ENCODE results near the gene POMP. TPM values are rescaled to one million over a fixed set of nuclear protein-coding genes. Genes with fewer than 3 reads are reported as not detected.
A peak's percentile ranks its signal among the peaks of the same experiment; 100 is the strongest.

Gene POMP
- total RNA-seq, 1 experiment from 2014 or later, result 92.2 TPM

GRCh38 chr13:28658796-28659620 is at the start of gene POMP (continued):
- no peak for TF ChIP-seq JAZF1 (CRISPR knock-in tag; IDR thresholded peaks at IDR 0.05)
- TF ChIP-seq TEAD1 (CRISPR knock-in tag; IDR thresholded peaks at IDR 0.05), result peak; percentile 49
- no peak for TF ChIP-seq ZNF281 (CRISPR knock-in tag; IDR thresholded peaks at IDR 0.05)
- no peak for TF ChIP-seq ZBTB43 (CRISPR knock-in tag; IDR thresholded peaks at IDR 0.05)
- TF ChIP-seq FOXK1 (CRISPR knock-in tag; IDR thresholded peaks at IDR 0.05), result peak; percentile 86
- no peak for TF ChIP-seq CBFB (CRISPR knock-in tag; IDR thresholded peaks at IDR 0.05; ENCODE audit: low read depth)
- no peak for TF ChIP-seq NR2C2 (CRISPR knock-in tag; IDR thresholded peaks at IDR 0.05)
- TF ChIP-seq ZNF512 (CRISPR knock-in tag; IDR thresholded peaks at IDR 0.05; ENCODE audit: borderline replicate concordance), result no peak
- TF ChIP-seq, protein P1, sequence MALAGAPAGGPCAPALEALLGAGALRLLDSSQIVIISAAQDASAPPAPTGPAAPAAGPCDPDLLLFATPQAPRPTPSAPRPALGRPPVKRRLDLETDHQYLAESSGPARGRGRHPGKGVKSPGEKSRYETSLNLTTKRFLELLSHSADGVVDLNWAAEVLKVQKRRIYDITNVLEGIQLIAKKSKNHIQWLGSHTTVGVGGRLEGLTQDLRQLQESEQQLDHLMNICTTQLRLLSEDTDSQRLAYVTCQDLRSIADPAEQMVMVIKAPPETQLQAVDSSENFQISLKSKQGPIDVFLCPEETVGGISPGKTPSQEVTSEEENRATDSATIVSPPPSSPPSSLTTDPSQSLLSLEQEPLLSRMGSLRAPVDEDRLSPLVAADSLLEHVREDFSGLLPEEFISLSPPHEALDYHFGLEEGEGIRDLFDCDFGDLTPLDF (CRISPR knock-in tag; IDR thresholded peaks at IDR 0.05), result no peak
- peak; percentile 60; the same call in 1 of the 2 replicates for TF ChIP-seq SP1 (CRISPR knock-in tag; conservative IDR thresholded peaks at IDR 0.05)
- TF ChIP-seq, protein P2, sequence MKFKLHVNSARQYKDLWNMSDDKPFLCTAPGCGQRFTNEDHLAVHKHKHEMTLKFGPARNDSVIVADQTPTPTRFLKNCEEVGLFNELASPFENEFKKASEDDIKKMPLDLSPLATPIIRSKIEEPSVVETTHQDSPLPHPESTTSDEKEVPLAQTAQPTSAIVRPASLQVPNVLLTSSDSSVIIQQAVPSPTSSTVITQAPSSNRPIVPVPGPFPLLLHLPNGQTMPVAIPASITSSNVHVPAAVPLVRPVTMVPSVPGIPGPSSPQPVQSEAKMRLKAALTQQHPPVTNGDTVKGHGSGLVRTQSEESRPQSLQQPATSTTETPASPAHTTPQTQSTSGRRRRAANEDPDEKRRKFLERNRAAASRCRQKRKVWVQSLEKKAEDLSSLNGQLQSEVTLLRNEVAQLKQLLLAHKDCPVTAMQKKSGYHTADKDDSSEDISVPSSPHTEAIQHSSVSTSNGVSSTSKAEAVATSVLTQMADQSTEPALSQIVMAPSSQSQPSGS (CRISPR knock-in tag; IDR thresholded peaks at IDR 0.05; ENCODE audit: borderline replicate concordance, low read depth), result no peak
- TF ChIP-seq FOXJ3 (CRISPR knock-in tag; IDR thresholded peaks at IDR 0.05; ENCODE audit: borderline replicate concordance), result no peak
- TF ChIP-seq ZNF671 (CRISPR knock-in tag; IDR thresholded peaks at IDR 0.05), result no peak
- TF ChIP-seq, protein P3, sequence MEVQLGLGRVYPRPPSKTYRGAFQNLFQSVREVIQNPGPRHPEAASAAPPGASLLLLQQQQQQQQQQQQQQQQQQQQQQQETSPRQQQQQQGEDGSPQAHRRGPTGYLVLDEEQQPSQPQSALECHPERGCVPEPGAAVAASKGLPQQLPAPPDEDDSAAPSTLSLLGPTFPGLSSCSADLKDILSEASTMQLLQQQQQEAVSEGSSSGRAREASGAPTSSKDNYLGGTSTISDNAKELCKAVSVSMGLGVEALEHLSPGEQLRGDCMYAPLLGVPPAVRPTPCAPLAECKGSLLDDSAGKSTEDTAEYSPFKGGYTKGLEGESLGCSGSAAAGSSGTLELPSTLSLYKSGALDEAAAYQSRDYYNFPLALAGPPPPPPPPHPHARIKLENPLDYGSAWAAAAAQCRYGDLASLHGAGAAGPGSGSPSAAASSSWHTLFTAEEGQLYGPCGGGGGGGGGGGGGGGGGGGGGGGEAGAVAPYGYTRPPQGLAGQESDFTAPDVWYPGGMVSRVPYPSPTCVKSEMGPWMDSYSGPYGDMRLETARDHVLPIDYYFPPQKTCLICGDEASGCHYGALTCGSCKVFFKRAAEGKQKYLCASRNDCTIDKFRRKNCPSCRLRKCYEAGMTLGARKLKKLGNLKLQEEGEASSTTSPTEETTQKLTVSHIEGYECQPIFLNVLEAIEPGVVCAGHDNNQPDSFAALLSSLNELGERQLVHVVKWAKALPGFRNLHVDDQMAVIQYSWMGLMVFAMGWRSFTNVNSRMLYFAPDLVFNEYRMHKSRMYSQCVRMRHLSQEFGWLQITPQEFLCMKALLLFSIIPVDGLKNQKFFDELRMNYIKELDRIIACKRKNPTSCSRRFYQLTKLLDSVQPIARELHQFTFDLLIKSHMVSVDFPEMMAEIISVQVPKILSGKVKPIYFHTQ (CRISPR knock-in tag; IDR thresholded peaks at IDR 0.05), result no peak
- no peak for TF ChIP-seq NFYB (CRISPR knock-in tag; conservative IDR thresholded peaks at IDR 0.05; ENCODE audit: low read depth)
- TF ChIP-seq USF2 (CRISPR knock-in tag; IDR thresholded peaks at IDR 0.05), result peak; percentile 50; the same call in 1 of the 2 replicates
- TF ChIP-seq, protein P4, sequence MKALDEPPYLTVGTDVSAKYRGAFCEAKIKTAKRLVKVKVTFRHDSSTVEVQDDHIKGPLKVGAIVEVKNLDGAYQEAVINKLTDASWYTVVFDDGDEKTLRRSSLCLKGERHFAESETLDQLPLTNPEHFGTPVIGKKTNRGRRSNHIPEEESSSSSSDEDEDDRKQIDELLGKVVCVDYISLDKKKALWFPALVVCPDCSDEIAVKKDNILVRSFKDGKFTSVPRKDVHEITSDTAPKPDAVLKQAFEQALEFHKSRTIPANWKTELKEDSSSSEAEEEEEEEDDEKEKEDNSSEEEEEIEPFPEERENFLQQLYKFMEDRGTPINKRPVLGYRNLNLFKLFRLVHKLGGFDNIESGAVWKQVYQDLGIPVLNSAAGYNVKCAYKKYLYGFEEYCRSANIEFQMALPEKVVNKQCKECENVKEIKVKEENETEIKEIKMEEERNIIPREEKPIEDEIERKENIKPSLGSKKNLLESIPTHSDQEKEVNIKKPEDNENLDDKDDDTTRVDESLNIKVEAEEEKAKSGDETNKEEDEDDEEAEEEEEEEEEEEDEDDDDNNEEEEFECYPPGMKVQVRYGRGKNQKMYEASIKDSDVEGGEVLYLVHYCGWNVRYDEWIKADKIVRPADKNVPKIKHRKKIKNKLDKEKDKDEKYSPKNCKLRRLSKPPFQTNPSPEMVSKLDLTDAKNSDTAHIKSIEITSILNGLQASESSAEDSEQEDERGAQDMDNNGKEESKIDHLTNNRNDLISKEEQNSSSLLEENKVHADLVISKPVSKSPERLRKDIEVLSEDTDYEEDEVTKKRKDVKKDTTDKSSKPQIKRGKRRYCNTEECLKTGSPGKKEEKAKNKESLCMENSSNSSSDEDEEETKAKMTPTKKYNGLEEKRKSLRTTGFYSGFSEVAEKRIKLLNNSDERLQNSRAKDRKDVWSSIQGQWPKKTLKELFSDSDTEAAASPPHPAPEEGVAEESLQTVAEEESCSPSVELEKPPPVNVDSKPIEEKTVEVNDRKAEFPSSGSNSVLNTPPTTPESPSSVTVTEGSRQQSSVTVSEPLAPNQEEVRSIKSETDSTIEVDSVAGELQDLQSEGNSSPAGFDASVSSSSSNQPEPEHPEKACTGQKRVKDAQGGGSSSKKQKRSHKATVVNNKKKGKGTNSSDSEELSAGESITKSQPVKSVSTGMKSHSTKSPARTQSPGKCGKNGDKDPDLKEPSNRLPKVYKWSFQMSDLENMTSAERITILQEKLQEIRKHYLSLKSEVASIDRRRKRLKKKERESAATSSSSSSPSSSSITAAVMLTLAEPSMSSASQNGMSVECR (CRISPR knock-in tag; IDR thresholded peaks at IDR 0.05; ENCODE audit: borderline replicate concordance), result peak; percentile 76; the same call in 1 of the 2 replicates
- peak; percentile 23; the same call in 1 of the 2 replicates for TF ChIP-seq SMAD3 (CRISPR knock-in tag; IDR thresholded peaks at IDR 0.05; ENCODE audit: borderline replicate concordance)
- TF ChIP-seq GRHL2 (CRISPR knock-in tag; IDR thresholded peaks at IDR 0.05; ENCODE audit: insufficient replicate concordance, severe bottlenecking), result no peak
- no peak for TF ChIP-seq SMAD4 (CRISPR knock-in tag; IDR thresholded peaks at IDR 0.05)
